HT-29 (cell line): ENCODE results near the gene LDHAL6B. TPM values are rescaled to one million over a fixed set of nuclear protein-coding genes. Genes with fewer than 3 reads are reported as not detected.

Experiments
- DNase-seq: peaks from one replicate; pipeline ENCODE4 v3.0.0-alpha.2; 2015; ENCODE audit warnings: low spot score
- total RNA-seq: library from RNA; depleted of rRNA; stranded (reverse); fragments of >200 nt; shearing (Covaris generic); gene quantifications from 2 replicates; pipeline ENCODE4 v1.2.3, GENCODE V29; 2014

The LDHAL6B gene
- total RNA-seq, 1 experiment from 2014 or later, result not detected

GRCh38 chr15:59217876-59218498 lies 11.3 kb downstream of the LDHAL6B start:
- no peak for DNase-seq

DNA sequence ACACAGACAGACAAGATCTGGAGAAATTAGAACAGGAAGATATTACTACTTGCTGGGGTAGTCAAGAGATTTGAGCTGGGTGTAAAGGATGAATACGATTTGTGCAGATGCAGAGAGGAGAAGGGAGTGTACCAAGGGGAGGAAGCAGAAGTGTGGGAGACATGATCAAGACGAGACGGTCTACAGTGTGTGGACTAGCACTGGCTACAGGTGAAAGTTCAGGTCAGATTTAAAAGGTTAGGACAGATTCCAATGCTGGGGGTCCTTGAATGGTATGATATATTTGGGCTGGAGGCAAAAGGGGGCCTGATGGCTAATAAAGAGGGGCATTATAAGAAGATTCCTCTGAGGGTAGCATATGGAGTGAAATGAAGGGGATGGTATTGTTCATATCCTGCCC lies 12.1 kb downstream of the LDHAL6B start:
- no peak for DNase-seq

- no peak for DNase-seq
These were observed 15.2 kb downstream of the LDHAL6B start for GRCh38 chr15:59221511-59222505.

GRCh38 chr15:59222906-59223550 lies 16.4 kb downstream of the LDHAL6B start:
- DNase-seq, result no peak

DNA sequence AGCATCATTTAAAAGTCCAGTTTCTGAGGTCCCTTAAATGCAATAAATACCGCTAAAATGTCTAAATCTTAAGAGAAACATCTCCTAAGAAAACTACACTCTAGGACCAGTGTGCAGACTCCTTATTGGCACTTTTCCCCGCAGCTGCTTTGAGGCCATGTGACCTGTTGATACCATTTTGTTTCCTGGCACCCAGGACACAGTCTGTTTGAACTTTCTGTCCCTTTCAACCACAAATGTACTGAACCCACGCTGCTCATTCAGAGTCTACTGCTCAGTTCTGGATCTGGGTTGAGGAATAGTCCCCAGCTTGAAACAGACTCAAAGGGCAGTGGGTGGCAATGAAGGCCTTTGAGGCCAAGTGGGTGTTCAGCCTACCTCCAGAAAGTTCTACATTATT lies 17.1 kb downstream of the LDHAL6B start:
- DNase-seq, result no peak

DNA sequence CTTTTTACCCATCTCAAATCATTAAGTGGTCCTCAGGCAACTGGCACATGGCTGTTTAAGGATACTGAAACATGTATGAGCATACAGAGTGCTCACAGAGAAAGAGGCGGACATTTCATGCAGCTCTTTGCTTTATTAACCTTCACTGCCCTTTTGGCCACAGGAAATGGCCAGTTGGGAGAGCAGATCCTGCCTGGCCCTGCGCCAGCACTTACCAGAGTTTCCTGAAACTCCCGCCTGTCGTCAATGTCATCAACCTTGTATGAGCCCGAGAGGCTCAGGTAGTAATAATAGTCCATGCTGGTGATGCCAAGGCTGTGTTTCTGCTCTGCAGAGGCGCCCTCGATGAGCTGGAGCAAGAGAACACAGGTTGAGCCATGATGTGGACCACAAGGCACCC lies 17.8 kb downstream of the LDHAL6B start:
- peak; percentile 58 for DNase-seq

GRCh38 chr15:59227021-59227420 lies 20.4 kb downstream of the LDHAL6B start:
- DNase-seq, result no peak

GRCh38 chr15:59229015-59229414 lies 22.4 kb downstream of the LDHAL6B start:
- DNase-seq, result no peak

DNA sequence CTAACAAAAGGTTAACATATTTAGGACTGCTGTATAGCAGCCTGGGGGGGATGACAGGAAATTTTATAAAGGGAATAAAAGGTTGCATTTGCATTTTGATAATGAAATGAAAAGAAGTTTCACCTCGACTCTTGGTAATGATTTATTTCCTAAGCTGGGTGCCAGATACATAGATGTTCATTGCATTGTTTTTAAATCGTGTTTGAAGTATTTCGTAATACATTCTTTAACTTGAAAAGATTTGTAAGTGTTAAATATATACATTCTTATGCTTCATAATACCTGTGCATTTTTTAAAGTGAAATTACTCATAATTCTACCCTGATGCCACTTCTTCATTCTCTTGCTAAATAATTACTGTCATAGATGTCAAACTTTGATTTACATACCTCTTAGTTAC lies 22.8 kb downstream of the LDHAL6B start:
- DNase-seq, result no peak

DNA sequence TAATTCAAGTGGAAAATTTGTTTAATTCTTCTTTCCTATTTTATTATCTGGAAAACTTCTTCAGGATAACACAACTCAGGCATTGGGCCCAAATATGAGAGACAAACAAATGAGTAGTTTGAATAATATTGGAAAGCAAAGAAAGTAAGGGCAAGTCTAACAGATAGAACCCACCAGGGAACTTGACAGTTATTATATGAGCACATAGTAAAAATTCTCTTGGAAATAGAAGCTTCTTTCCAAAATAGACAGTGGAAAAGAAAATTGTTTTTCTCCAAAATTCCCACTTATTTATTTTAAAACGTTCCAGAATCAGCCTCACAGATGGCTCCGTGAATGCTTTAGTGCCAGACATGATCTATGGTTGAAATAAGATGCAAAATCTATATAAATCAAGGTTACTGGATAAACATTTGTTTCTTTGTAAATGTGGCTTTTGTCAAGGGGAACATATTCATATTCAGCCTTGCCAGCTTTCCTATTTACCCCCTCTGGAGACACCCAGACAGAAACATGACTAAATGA lies 23.9 kb downstream of the LDHAL6B start:
- DNase-seq, result no peak

- DNase-seq, result no peak
These were observed 25.8 kb downstream of the LDHAL6B start for GRCh38 chr15:59232476-59232875.

GRCh38 chr15:59236394-59236793 lies 29.8 kb downstream of the LDHAL6B start:
- no peak for DNase-seq

DNA sequence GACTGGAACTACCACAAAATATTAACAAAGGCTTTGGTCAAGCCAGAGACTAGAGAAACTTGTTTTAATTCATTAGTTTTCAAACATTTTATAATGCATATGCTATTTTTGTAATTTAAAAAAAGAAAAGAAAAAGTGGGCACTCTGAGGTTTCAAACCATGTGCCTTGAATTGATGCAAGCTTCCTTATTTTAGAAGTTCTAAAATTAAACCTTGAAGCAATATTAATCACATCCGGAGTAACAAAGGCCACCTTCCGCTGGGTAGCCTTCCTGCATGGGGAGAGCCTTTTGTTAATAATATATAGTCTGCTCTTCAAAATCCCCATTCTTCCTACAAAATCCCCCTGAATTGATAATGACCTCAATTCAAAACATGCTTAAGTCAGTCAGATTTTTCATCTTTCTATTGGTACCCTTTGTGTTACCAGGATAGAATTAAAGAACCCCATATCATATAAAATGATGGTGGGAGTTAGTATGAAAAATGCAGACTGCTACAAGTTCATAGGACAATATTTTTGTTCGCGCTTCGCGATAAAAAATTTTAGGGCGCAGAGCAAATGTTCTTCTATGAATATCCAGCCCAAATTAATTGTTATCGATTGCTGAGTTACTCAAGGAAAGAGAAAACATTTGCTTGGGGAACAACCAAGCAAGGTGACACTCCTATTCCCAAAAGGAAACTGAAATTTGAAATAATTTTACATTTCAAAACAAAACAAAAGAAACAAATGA lies 30.6 kb downstream of the LDHAL6B start:
- no peak for DNase-seq

DNA sequence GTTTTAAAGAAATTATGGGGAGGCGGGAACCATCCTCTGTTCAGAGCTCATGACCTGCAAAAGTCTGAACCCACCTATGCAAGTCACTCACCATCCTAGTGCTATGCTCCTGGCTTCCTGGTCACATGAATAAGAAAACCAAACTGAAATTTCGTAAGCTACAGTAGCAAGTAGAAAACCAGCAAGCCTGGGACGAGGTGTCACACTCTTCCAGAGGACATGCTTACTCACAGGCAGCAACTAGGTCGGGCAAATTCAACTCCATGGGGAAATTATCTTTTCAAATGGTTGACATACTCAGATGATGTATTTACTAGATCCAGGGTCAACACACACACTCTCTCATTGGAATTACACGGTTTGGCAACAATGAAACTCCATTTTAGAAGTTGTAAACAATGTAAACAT lies 31.3 kb downstream of the LDHAL6B start:
- DNase-seq, result no peak

GRCh38 chr15:59240036-59240435 lies 33.4 kb downstream of the LDHAL6B start:
- DNase-seq, result no peak

DNA sequence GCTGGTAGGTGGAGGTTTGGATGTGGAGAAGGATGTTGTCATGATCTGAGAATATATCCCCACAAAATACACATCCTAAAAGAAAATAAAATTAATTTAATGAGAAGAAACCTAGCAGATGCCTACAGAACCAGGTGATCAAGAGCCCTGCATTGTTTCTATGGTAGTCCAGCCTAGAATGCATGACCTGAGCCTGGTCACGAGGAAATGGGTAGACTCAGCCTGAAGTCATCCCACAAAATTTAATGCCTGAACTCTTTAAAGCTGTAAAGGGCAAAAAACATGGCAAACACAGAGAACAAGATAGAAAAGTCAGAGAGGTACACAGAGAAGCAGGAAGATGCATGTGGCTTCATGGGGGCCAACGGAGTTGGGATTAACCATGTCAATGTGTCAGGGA lies 36.0 kb downstream of the LDHAL6B start:
- no peak for DNase-seq

- DNase-seq, result no peak
These were observed 37.0 kb downstream of the LDHAL6B start for GRCh38 chr15:59243622-59244021.

GRCh38 chr15:59244337-59244736 lies 37.7 kb downstream of the LDHAL6B start:
- DNase-seq, result no peak

DNA sequence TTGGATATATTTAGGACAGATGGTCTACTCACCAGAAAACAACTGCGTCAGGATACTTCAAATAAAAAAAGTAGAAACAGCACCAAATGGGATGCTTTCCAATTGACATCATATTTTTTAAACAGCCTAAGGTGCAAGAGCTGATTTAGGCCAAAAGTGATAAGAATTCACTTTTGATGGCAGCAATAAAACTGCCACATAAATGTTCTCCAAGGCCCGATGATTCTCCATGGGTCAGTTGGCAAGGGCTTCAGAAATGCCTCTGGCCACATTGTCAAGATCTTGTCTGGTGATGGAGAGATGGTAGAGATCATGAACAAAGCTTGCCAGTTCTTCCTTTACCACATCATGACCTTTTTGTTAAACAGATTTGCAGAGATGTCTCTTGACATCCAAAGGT lies 38.9 kb downstream of the LDHAL6B start:
- DNase-seq, result no peak

DNA sequence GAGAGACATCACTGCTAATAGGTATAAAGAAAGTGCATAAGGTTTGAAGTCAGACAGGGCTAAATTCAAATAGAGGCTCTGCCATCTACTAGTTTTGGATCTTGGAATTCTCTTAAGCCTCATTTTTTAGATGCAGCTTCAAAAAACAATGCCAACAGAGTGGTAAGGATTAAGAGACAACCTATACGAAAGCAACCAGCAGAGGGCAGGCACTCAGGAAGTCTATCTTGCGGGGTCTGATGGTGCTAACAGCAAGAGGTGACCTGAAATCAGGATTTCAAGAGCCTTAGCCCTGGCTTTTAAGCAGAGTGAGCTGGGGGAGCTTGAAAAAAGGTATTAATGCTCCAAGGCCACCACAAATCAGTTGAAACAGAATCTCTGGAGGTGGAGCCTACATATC lies 40.7 kb downstream of the LDHAL6B start:
- DNase-seq, result peak; percentile 87

DNA sequence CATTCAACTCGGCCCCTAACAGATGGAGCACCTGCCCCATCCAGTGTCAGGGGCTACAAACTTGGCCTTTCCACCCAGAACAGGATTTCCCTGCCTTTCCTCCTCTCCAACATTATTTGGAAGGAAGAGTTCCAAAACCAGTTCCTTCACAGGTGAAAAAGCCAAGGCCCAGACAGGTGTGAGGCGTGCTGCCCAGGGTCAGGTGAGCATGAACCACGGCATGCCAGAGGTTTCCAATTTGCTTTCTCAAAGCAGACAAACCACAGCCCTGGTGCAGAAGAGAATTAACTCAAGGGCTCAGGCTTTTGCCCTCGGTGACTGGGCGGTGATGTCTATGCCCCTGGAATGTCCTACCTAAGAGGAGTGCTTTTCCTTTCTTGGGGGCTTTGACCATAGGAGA lies 43.2 kb downstream of the LDHAL6B start:
- DNase-seq, result peak; percentile 44
